Astrocyte (in vitro differentiated cells and primary cell): Measurements from ENCODE around the gene ABITRAM.

ENCODE experiments used
- CTCF ChIP-seq: IDR thresholded peaks from 2 replicates; pipeline ENCODE4 v1.5.1; 2011; ENCODE audit warnings: low read depth, mild to moderate bottlenecking, inconsistent platforms, low read length, moderate library complexity; ENCODE audit not compliant: insufficient read depth
- EZH2 ChIP-seq: IDR thresholded peaks from 2 replicates; pipeline ENCODE4 v1.6.1; 2012; ENCODE audit warnings: mild to moderate bottlenecking, low read length, inconsistent platforms; ENCODE audit not compliant: insufficient read depth

GRCh38 chr9:108913391-108913790, 20.8 kb upstream of the ABITRAM start:
- TF ChIP-seq EZH2 (no peak), CTCF (no peak)
